ENCODE measurements around the gene TMCC2. TPM values are rescaled to one million over a fixed set of nuclear protein-coding genes. Genes with fewer than 3 reads are reported as not detected.

TMCC2 gene
- total RNA-seq, 1 donor from 2014 or later, result 8.4 TPM

GRCh38 chr1:205319081-205320018 is 91.6 kb downstream of the TMCC2 start:
- intact Hi-C loops (cut with micrococcal nuclease), result loop anchor here (2.0 to 10.0 kb wide), 4 partner anchors 15 to 335 kb away; no protein-coding TSS in a partner anchor

GRCh38 chr1:205321162-205321958 is 93.6 kb downstream of the TMCC2 start, which contains the start of gene NUAK2:
NUAK2 (minus strand) TSS chr1:205321745; CDS start chr1:205321628, 117 bp downstream.
- intact Hi-C loops (cut with micrococcal nuclease), result loop anchor here (1.0 to 10.0 kb wide), 7 partner anchors 8 to 337 kb away; no protein-coding TSS in a partner anchor

- intact Hi-C loops (cut with micrococcal nuclease), result loop anchor here (1.0 to 10.0 kb wide), 7 partner anchors 9 to 337 kb away; no protein-coding TSS in a partner anchor
These were observed 94.2 kb downstream of the TMCC2 start for GRCh38 chr1:205321959-205322283.

Other genes with a start within 250 kb of the TMCC2 start
- not detected in 2 replicates for gene CNTN2, start 184.7 kb upstream of the TMCC2 start, total RNA-seq
- gene TMEM81, start 143.5 kb upstream of the TMCC2 start, total RNA-seq, result 2.6 and 3.1 TPM in 2 replicates
- 23.4 and 28.4 TPM in 2 replicates for gene RBBP5, start 106.0 kb upstream of the TMCC2 start, total RNA-seq
- gene DSTYK, start 16.2 kb upstream of the TMCC2 start, total RNA-seq, result 13.7 and 14.0 TPM in 2 replicates
- gene NUAK2, start 93.8 kb downstream of the TMCC2 start, total RNA-seq, result 8.4 and 10.5 TPM in 2 replicates
- not detected in 2 replicates for gene KLHDC8A, start 129.0 kb downstream of the TMCC2 start, total RNA-seq
- gene LEMD1, start 194.1 kb downstream of the TMCC2 start, total RNA-seq, result 0.63 and 1.7 TPM in 2 replicates
- 0.51 and 0.68 TPM in 2 replicates for gene BLACAT1, start 228.1 kb downstream of the TMCC2 start, total RNA-seq

Data from T-helper 1 cell treated with Interleukin-12 subunit alpha and Interleukin-12 subunit beta and Interleukin-4 antibody, amounts not matched to agents 30 ng/mL and 1 ng/mL, for 36 hours (primary cell).